Measurements from ENCODE around the gene KNCN.

KNCN gene

GRCh38 chr1:46546210-46546609 lies 5.2 kb downstream of the KNCN start:
- Histone ChIP-seq H3K23ac (ENCODE audit: low read length) (no peak overlapping the region), H3K9me3 (ENCODE audit: insufficient read depth, low read depth, low read length) (peaks cover 8% of the 10 kb centered on the region), H3K4me3 (ENCODE audit: low read depth, low read length) (no peak overlapping the region), H3K4me1 (ENCODE audit: control insufficient read depth in 1 of 2, insufficient read depth in 2 of 2, low read length in 2 of 2) (no peaks in the 10 kb centered on the region), H2AFZ (ENCODE audit: insufficient read depth, low read length, poor library complexity) (no peak overlapping the region), H2AK5ac (ENCODE audit: low read length) (no peak overlapping the region), H3K14ac (ENCODE audit: low read length) (no peak overlapping the region), H4K12ac (ENCODE audit: low read depth, low read length) (no peak overlapping the region), H4K91ac (ENCODE audit: low read depth, low read length) (no peak overlapping the region), H4K8ac (ENCODE audit: low read depth, low read length) (no peak overlapping the region), H3K79me2 (ENCODE audit: control insufficient read depth, insufficient read depth, low read length, poor library complexity) (no peaks in the 10 kb centered on the region), H3K79me1 (ENCODE audit: low read length) (no peaks in the 10 kb centered on the region), H2BK120ac (ENCODE audit: insufficient read depth, low read length, poor library complexity) (no peak overlapping the region), H3K4me2 (ENCODE audit: low read length) (no peak overlapping the region), H3K36me3 (ENCODE audit: control insufficient read depth in 1 of 2, insufficient read depth in 2 of 2, low read length in 2 of 2) (no peaks in the 10 kb centered on the region), H3K27ac (ENCODE audit: low read depth, low read length) (no peak overlapping the region), H3K9ac (ENCODE audit: low read length) (no peak overlapping the region), H2BK5ac (ENCODE audit: low read depth, low read length, poor library complexity) (no peak overlapping the region), H3K18ac (ENCODE audit: low read length) (no peak overlapping the region), H2BK12ac (ENCODE audit: low read length) (no peak overlapping the region), H3K27me3 (ENCODE audit: insufficient read depth, low read length) (peaks cover 43% of the 10 kb centered on the region), H3K4ac (ENCODE audit: low read depth, low read length) (no peak overlapping the region)
- no peak for DNase-seq
- no CpG with 5 or more reads among the region's 5 CpGs for WGBS (ENCODE audit: extremely low coverage, insufficient coverage, insufficient read length)

- H3K9ac ChIP-seq (ENCODE audit: low read length): no peak overlapping the region
- no peak overlapping the region for H3K18ac ChIP-seq (ENCODE audit: low read length)
- H3K4me3 ChIP-seq (ENCODE audit: low read depth, low read length): no peak overlapping the region
- H3K79me2 ChIP-seq (ENCODE audit: control insufficient read depth, insufficient read depth, low read length, poor library complexity): no peaks in the 10 kb centered on the region
- H3K4ac ChIP-seq (ENCODE audit: low read depth, low read length): no peak overlapping the region
- H2BK5ac ChIP-seq (ENCODE audit: low read depth, low read length, poor library complexity): no peak overlapping the region
- no peaks in the 10 kb centered on the region for H3K36me3 ChIP-seq (ENCODE audit: control insufficient read depth in 1 of 2, insufficient read depth in 2 of 2, low read length in 2 of 2)
- H3K9me3 ChIP-seq (ENCODE audit: insufficient read depth, low read depth, low read length): peaks cover 8% of the 10 kb centered on the region
- no peak overlapping the region for H3K14ac ChIP-seq (ENCODE audit: low read length)
- H3K27me3 ChIP-seq (ENCODE audit: insufficient read depth, low read length): peaks cover 43% of the 10 kb centered on the region
- no peak overlapping the region for H2BK12ac ChIP-seq (ENCODE audit: low read length)
- H3K23ac ChIP-seq (ENCODE audit: low read length): no peak overlapping the region
- no peak overlapping the region for H2AFZ ChIP-seq (ENCODE audit: insufficient read depth, low read length, poor library complexity)
- no peak overlapping the region for H4K12ac ChIP-seq (ENCODE audit: low read depth, low read length)
- H3K27ac ChIP-seq (ENCODE audit: low read depth, low read length): no peak overlapping the region
- no peak overlapping the region for H3K4me2 ChIP-seq (ENCODE audit: low read length)
- no peak overlapping the region for H4K8ac ChIP-seq (ENCODE audit: low read depth, low read length)
- H3K4me1 ChIP-seq (ENCODE audit: control insufficient read depth in 1 of 2, insufficient read depth in 2 of 2, low read length in 2 of 2): no peaks in the 10 kb centered on the region
- no peak overlapping the region for H2AK5ac ChIP-seq (ENCODE audit: low read length)
- no peak overlapping the region for H4K91ac ChIP-seq (ENCODE audit: low read depth, low read length)
- H3K79me1 ChIP-seq (ENCODE audit: low read length): no peaks in the 10 kb centered on the region
- no peak overlapping the region for H2BK120ac ChIP-seq (ENCODE audit: insufficient read depth, low read length, poor library complexity)
- DNase-seq: no peak
- no CpG with 5 or more reads among the region's 3 CpGs for WGBS (ENCODE audit: extremely low coverage, insufficient coverage, insufficient read length)
Observed at GRCh38 chr1:46545784-46546183, 5.7 kb downstream of the KNCN start.

GRCh38 chr1:46544561-46545240 lies 6.7 kb downstream of the KNCN start:
- H4K8ac ChIP-seq (ENCODE audit: low read depth, low read length): no peak overlapping the region

GRCh38 chr1:46543761-46544560 lies 7.5 kb downstream of the KNCN start:
- H3K27ac ChIP-seq (ENCODE audit: low read depth, low read length): no peak overlapping the region
- H3K23ac ChIP-seq (ENCODE audit: low read length): no peak overlapping the region
- no peak overlapping the region for H3K4me2 ChIP-seq (ENCODE audit: low read length)
- H3K36me3 ChIP-seq (ENCODE audit: control insufficient read depth in 1 of 2, insufficient read depth in 2 of 2, low read length in 2 of 2): no peaks in the 10 kb centered on the region
- H3K4me3 ChIP-seq (ENCODE audit: low read depth, low read length): no peak overlapping the region
- no peaks in the 10 kb centered on the region for H3K79me1 ChIP-seq (ENCODE audit: low read length)
- H4K12ac ChIP-seq (ENCODE audit: low read depth, low read length): no peak overlapping the region
- H3K9me3 ChIP-seq (ENCODE audit: insufficient read depth, low read depth, low read length): peaks cover 8% of the 10 kb centered on the region
- H2AK5ac ChIP-seq (ENCODE audit: low read length): no peak overlapping the region
- H2BK120ac ChIP-seq (ENCODE audit: insufficient read depth, low read length, poor library complexity): no peak overlapping the region
- no peaks in the 10 kb centered on the region for H3K79me2 ChIP-seq (ENCODE audit: control insufficient read depth, insufficient read depth, low read length, poor library complexity)
- H3K27me3 ChIP-seq (ENCODE audit: insufficient read depth, low read length): peaks cover 43% of the 10 kb centered on the region
- no peak overlapping the region for H3K4ac ChIP-seq (ENCODE audit: low read depth, low read length)
- no CpG with 5 or more reads among the region's 58 CpGs for WGBS (ENCODE audit: extremely low coverage, insufficient coverage, insufficient read length)
- no peak overlapping the region for H4K91ac ChIP-seq (ENCODE audit: low read depth, low read length)
- H3K14ac ChIP-seq (ENCODE audit: low read length): no peak overlapping the region
- no peak overlapping the region for H2BK12ac ChIP-seq (ENCODE audit: low read length)
- no peaks in the 10 kb centered on the region for H3K4me1 ChIP-seq (ENCODE audit: control insufficient read depth in 1 of 2, insufficient read depth in 2 of 2, low read length in 2 of 2)
- H3K18ac ChIP-seq (ENCODE audit: low read length): no peak overlapping the region
- DNase-seq: no peak
- H4K8ac ChIP-seq (ENCODE audit: low read depth, low read length): no peak overlapping the region
- H2AFZ ChIP-seq (ENCODE audit: insufficient read depth, low read length, poor library complexity): no peak overlapping the region
- H3K9ac ChIP-seq (ENCODE audit: low read length): no peak overlapping the region
- H2BK5ac ChIP-seq (ENCODE audit: low read depth, low read length, poor library complexity): no peak overlapping the region

More at GRCh38 chr1:46544561-46545240, 6.7 kb downstream of the KNCN start:
- no CpG with 5 or more reads among the region's 5 CpGs for WGBS (ENCODE audit: extremely low coverage, insufficient coverage, insufficient read length)
- Histone ChIP-seq H3K4ac (ENCODE audit: low read depth, low read length) (no peak overlapping the region), H3K9me3 (ENCODE audit: insufficient read depth, low read depth, low read length) (peaks cover 8% of the 10 kb centered on the region), H2AK5ac (ENCODE audit: low read length) (no peak overlapping the region), H3K79me1 (ENCODE audit: low read length) (no peaks in the 10 kb centered on the region), H4K91ac (ENCODE audit: low read depth, low read length) (no peak overlapping the region), H3K27me3 (ENCODE audit: insufficient read depth, low read length) (peaks cover 43% of the 10 kb centered on the region), H2BK12ac (ENCODE audit: low read length) (no peak overlapping the region), H3K14ac (ENCODE audit: low read length) (no peak overlapping the region), H2AFZ (ENCODE audit: insufficient read depth, low read length, poor library complexity) (no peak overlapping the region), H2BK120ac (ENCODE audit: insufficient read depth, low read length, poor library complexity) (no peak overlapping the region), H4K12ac (ENCODE audit: low read depth, low read length) (no peak overlapping the region), H2BK5ac (ENCODE audit: low read depth, low read length, poor library complexity) (no peak overlapping the region), H3K18ac (ENCODE audit: low read length) (no peak overlapping the region), H3K36me3 (ENCODE audit: control insufficient read depth in 1 of 2, insufficient read depth in 2 of 2, low read length in 2 of 2) (no peaks in the 10 kb centered on the region), H3K27ac (ENCODE audit: low read depth, low read length) (no peak overlapping the region), H3K4me1 (ENCODE audit: control insufficient read depth in 1 of 2, insufficient read depth in 2 of 2, low read length in 2 of 2) (no peaks in the 10 kb centered on the region), H3K4me2 (ENCODE audit: low read length) (no peak overlapping the region), H3K4me3 (ENCODE audit: low read depth, low read length) (no peak overlapping the region), H3K79me2 (ENCODE audit: control insufficient read depth, insufficient read depth, low read length, poor library complexity) (no peaks in the 10 kb centered on the region), H3K23ac (ENCODE audit: low read length) (no peak overlapping the region), H3K9ac (ENCODE audit: low read length) (no peak overlapping the region)
- no peak for DNase-seq
